Measurements from ENCODE around the gene SLC22A5.
A peak's percentile ranks its signal among the peaks of the same experiment; 100 is the strongest.

SLC22A5 gene

DNA sequence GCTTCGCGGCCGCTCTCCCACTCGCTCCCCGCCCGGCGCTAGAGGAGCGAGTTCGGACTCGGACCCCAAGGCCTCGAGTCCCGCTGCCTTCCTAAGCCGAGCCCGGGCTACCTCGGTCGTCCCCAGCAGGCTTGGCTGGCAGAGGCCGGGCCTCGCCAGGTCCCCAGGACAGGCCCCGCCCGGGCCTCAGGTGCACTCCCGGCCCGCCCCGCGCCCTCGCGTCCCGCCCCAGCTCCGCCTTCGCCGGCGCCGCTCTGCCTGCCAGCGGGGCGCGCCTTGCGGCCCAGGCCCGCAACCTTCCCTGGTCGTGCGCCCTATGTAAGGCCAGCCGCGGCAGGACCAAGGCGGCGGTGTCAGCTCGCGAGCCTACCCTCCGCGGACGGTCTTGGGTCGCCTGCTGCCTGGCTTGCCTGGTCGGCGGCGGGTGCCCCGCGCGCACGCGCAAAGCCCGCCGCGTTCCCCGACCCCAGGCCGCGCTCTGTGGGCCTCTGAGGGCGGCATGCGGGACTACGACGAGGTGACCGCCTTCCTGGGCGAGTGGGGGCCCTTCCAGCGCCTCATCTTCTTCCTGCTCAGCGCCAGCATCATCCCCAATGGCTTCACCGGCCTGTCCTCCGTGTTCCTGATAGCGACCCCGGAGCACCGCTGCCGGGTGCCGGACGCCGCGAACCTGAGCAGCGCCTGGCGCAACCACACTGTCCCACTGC lies at the start of gene SLC22A5:
TSS of gene SLC22A5 (plus strand) at position 237 of the 707 bp plus-strand sequence. CDS start at position 500, 263 bp downstream.
- DNase-seq (ENCODE audit: low spot score in 2 of 2), result peak; percentile 52 to 58
- H3K27me3 Mint-ChIP-seq, result no peaks in the 10 kb centered on the region
- H3K36me3 Mint-ChIP-seq (ENCODE audit: insufficient read depth), result peaks cover 3% of the 10 kb centered on the region
- peaks cover 30% of the 10 kb centered on the region for H3K4me1 Mint-ChIP-seq
- no peaks in the 10 kb centered on the region for H3K9me3 Mint-ChIP-seq
- ATAC-seq (replicated peaks; ENCODE audit: extremely low read depth, poor library complexity, severe bottlenecking), result peak; percentile 89
- H3K27ac Mint-ChIP-seq (ENCODE audit: low read depth), result peak within 1 kb of the TSS; percentile 84
- peak within 1 kb of the TSS; percentile 79 for H3K4me3 Mint-ChIP-seq

DNA sequence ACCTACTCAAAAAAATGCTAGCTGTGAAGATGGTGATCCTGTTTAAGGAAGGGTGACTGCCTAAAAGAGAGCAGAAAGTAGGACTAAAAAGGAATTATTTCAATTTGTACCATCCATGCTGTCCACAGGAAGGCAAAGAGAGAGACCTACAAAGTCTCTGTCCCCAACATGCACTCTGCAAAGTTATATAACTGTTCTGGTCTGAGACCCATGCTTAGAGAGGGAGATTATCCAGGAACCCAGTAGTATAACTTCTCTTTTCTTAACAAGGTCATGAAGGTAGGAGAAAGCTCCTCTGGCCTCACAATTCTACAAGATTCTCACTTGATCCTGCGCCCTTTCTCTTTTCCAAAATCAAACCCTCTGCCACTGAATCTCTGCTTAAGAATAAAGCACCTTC lies 49.5 kb upstream of the SLC22A5 start:
- Mint-ChIP-seq H3K9me3 (no peaks in the 10 kb centered on the region), H3K4me3 (no peak overlapping the region), H3K27ac (ENCODE audit: low read depth) (no peak overlapping the region), H3K27me3 (no peaks in the 10 kb centered on the region), H3K36me3 (ENCODE audit: insufficient read depth) (no peaks in the 10 kb centered on the region), H3K4me1 (no peaks in the 10 kb centered on the region)
- ATAC-seq (replicated peaks; ENCODE audit: extremely low read depth, poor library complexity, severe bottlenecking) (no peak), DNase-seq (ENCODE audit: low spot score in 2 of 2) (no peak)

DNA sequence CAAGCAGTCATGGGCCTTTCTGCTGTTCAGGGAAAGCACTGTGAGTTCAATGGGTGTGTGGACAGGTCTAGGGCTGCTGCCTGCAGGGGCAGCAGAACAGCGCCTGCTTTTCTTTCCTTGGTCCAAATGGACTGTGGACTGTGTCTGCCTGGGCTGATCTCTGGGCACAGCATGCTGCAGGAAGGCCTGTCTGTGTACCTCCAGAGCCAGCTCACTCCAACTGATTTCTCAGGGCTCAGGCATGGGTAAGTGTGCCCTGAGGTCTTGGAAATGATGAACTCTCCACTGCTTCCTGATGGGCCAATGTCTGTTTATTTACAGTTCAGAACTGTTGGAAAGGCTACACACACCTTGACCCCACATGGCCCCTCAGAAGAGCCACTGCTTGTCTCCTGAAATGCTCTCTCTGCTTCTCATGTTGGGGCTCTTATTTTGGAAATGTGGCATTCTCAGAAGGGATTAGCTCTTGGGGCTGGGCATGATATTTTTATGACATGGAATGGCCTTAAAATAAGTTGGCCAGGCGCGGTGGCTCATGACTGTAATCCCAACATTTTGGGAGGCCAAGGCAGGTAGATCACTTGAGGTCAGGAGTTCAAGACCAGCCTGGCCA lies 48.3 kb upstream of the SLC22A5 start:
- Mint-ChIP-seq H3K27me3 (no peaks in the 10 kb centered on the region), H3K4me1 (no peaks in the 10 kb centered on the region), H3K9me3 (no peaks in the 10 kb centered on the region), H3K36me3 (ENCODE audit: insufficient read depth) (no peaks in the 10 kb centered on the region), H3K4me3 (no peak overlapping the region), H3K27ac (ENCODE audit: low read depth) (no peak overlapping the region)
- DNase-seq (ENCODE audit: low spot score in 2 of 2) (no peak), ATAC-seq (replicated peaks; ENCODE audit: extremely low read depth, poor library complexity, severe bottlenecking) (no peak)

DNA sequence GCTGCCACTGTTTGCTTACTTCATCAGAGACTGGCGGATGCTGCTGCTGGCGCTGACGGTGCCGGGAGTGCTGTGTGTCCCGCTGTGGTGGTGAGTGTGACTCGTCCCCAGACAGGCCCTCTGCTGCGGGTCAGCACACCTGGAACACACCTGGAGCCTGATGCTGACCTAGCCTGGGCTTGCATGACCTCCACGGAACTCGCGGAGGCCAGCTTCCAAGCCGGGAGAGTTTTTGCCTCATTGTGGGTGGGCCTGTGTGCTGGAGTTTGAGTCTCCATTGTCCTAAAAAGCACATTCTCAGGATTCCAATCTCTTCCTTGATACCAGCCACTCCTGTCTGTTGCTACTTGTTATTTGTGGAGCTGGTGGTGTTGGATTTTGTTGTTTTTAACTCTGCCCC lies 47.2 kb upstream of the SLC22A5 start:
- Mint-ChIP-seq H3K4me1 (no peaks in the 10 kb centered on the region), H3K27ac (ENCODE audit: low read depth) (no peak overlapping the region), H3K27me3 (no peaks in the 10 kb centered on the region), H3K36me3 (ENCODE audit: insufficient read depth) (no peaks in the 10 kb centered on the region), H3K9me3 (no peaks in the 10 kb centered on the region), H3K4me3 (no peak overlapping the region)
- no peak for DNase-seq (ENCODE audit: low spot score in 2 of 2)
- no peak for ATAC-seq (replicated peaks; ENCODE audit: extremely low read depth, poor library complexity, severe bottlenecking)

DNA sequence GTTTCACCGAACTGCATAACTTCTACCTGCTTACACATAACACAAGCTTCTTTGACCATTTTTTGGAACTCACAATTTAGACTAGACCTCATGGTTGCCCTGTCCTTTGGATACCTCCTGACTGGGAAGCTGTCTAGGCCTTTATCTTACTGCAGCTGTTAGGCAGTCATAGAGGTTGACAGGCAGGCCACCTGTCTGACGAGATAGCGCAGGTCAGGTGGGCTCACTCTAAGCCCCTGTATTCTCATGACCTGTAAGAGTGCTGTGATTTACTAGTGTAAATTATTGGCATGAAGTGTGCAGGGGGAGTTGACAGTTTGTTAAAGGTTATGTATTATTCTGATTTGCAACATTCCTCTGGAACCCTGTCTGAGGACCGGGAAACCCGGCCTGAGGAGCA lies 46.3 kb upstream of the SLC22A5 start:
- no peaks in the 10 kb centered on the region for H3K27me3 Mint-ChIP-seq
- H3K4me3 Mint-ChIP-seq, result no peak overlapping the region
- no peaks in the 10 kb centered on the region for H3K4me1 Mint-ChIP-seq
- ATAC-seq (replicated peaks; ENCODE audit: extremely low read depth, poor library complexity, severe bottlenecking) (no peak), DNase-seq (ENCODE audit: low spot score in 2 of 2) (no peak)
- H3K36me3 Mint-ChIP-seq (ENCODE audit: insufficient read depth), result no peaks in the 10 kb centered on the region
- H3K9me3 Mint-ChIP-seq, result no peaks in the 10 kb centered on the region
- H3K27ac Mint-ChIP-seq (ENCODE audit: low read depth), result no peak overlapping the region

DNA sequence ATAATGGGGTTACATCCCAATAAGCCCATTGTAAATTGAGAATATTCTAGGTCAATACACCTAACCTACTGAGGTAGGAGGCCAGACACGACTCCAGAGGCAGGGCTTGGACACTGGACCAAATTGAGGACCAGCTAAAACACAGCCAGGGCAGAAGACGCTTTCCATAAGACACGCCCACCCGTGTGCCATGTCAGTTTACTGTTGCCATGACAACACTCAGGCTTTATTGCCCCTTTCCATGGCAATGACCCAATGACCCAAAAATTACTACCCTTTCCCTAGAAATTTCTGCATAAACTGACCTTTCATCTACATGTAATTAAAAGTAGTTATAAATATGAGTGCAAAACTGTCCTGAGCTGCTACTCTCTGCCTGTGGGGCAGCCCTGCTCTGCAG lies 43.8 kb upstream of the SLC22A5 start:
- Mint-ChIP-seq H3K4me3 (no peak overlapping the region), H3K36me3 (ENCODE audit: insufficient read depth) (no peaks in the 10 kb centered on the region), H3K4me1 (no peaks in the 10 kb centered on the region), H3K9me3 (no peaks in the 10 kb centered on the region), H3K27ac (ENCODE audit: low read depth) (no peak overlapping the region), H3K27me3 (no peaks in the 10 kb centered on the region)
- no peak for DNase-seq (ENCODE audit: low spot score in 2 of 2)
- no peak for ATAC-seq (replicated peaks; ENCODE audit: extremely low read depth, poor library complexity, severe bottlenecking)

DNA sequence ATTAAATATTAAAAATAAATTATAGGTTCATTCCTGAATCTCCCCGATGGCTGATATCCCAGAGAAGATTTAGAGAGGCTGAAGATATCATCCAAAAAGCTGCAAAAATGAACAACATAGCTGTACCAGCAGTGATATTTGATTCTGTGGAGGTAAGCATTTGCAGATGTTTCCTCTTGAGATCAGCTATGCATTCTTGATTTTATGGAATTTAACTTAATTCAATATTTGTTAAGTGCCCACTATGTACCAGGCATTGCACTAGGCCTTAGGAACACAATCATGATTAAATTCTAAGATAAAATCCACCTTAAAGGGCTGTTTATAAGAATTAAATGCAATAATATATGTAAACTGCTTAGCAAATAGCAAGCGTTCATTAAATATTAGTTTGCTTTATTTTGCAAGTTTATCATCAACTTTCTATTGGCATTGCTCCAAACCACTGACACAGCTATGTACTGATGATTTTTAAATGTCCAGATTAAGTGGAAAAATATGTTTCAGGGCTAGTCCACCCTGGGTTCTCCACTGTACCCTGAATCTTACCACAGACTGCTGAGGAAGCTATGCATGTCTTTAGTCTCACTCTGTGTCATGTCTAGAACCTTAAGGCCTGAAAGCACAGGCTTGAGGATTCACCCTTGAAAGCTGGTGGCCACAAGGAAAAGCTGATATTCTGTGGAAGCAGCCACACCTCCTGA lies 42.1 kb upstream of the SLC22A5 start:
- H3K4me3 Mint-ChIP-seq, result no peak overlapping the region
- ATAC-seq (replicated peaks; ENCODE audit: extremely low read depth, poor library complexity, severe bottlenecking) (no peak), DNase-seq (ENCODE audit: low spot score in 2 of 2) (no peak)
- H3K36me3 Mint-ChIP-seq (ENCODE audit: insufficient read depth), result no peaks in the 10 kb centered on the region
- no peaks in the 10 kb centered on the region for H3K27me3 Mint-ChIP-seq
- H3K27ac Mint-ChIP-seq (ENCODE audit: low read depth), result no peak overlapping the region
- no peaks in the 10 kb centered on the region for H3K4me1 Mint-ChIP-seq
- H3K9me3 Mint-ChIP-seq, result no peaks in the 10 kb centered on the region

DNA sequence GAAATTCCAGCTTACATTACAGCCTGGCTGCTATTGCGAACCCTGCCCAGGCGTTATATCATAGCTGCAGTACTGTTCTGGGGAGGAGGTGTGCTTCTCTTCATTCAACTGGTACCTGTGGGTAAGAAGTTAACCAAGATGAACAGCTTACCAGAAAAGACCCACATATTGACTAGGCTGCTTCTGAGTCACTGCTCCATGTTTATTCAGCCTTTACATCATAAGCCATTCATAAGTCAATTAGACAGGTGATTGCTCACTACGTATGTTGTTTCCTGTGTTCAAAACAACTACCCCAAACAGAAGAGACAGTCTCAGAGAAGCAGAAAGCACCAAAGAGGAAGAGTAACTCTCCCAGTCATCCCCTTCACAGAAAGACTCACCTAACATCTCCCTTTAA lies 34.7 kb upstream of the SLC22A5 start:
- DNase-seq (ENCODE audit: low spot score in 2 of 2) (no peak), ATAC-seq (replicated peaks; ENCODE audit: extremely low read depth, poor library complexity, severe bottlenecking) (no peak)
- Mint-ChIP-seq H3K36me3 (ENCODE audit: insufficient read depth) (no peaks in the 10 kb centered on the region), H3K4me1 (no peaks in the 10 kb centered on the region), H3K27ac (ENCODE audit: low read depth) (no peak overlapping the region), H3K4me3 (no peak overlapping the region), H3K27me3 (no peaks in the 10 kb centered on the region), H3K9me3 (no peaks in the 10 kb centered on the region)

DNA sequence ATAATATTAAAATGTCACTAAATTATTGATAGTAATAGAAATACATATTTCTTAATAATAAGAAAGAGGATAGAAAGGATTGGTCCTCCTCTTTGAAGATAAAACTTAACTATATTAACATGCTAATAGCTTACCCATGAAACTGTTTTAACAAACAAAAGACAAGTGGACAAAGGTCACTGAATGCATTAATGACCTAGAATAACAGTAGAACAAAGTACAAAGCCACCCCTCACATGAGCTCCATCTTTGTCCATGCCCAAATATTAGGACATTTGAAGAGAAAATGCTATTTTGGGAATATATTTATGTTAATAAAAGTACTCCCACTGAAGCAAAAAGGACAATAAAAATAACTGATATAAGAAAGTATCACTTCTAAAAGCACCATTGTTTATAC lies 34.1 kb upstream of the SLC22A5 start:
- ATAC-seq (replicated peaks; ENCODE audit: extremely low read depth, poor library complexity, severe bottlenecking), result no peak
- DNase-seq (ENCODE audit: low spot score in 2 of 2), result no peak
- Mint-ChIP-seq H3K4me1 (no peaks in the 10 kb centered on the region), H3K27me3 (no peaks in the 10 kb centered on the region), H3K4me3 (no peak overlapping the region), H3K36me3 (ENCODE audit: insufficient read depth) (peaks cover under 1% of the 10 kb centered on the region), H3K9me3 (no peaks in the 10 kb centered on the region), H3K27ac (ENCODE audit: low read depth) (no peak overlapping the region)

DNA sequence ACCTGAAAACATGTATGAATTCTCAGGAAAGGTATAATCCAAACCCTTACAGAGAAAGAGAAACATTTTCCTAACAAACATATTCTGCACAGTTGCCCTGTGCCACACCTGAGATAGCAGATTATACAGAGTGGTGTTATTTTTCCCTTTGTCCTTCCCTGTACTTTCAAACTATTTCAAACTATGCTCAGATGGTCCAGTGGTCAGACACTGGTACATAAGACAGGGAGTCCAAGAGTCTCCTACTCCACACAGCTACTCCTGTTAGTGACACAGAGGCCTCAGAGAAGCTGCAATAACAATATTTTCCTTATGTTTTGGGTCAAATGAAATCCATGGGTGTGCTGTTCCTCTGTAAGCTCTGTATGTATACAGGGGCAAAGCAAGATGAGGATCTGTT lies 30.0 kb upstream of the SLC22A5 start:
- Mint-ChIP-seq H3K4me3 (no peak overlapping the region), H3K36me3 (ENCODE audit: insufficient read depth) (peaks cover 2% of the 10 kb centered on the region), H3K27ac (ENCODE audit: low read depth) (no peak overlapping the region), H3K9me3 (no peaks in the 10 kb centered on the region), H3K4me1 (no peaks in the 10 kb centered on the region), H3K27me3 (no peaks in the 10 kb centered on the region)
- ATAC-seq (replicated peaks; ENCODE audit: extremely low read depth, poor library complexity, severe bottlenecking) (no peak), DNase-seq (ENCODE audit: low spot score in 2 of 2) (no peak)

DNA sequence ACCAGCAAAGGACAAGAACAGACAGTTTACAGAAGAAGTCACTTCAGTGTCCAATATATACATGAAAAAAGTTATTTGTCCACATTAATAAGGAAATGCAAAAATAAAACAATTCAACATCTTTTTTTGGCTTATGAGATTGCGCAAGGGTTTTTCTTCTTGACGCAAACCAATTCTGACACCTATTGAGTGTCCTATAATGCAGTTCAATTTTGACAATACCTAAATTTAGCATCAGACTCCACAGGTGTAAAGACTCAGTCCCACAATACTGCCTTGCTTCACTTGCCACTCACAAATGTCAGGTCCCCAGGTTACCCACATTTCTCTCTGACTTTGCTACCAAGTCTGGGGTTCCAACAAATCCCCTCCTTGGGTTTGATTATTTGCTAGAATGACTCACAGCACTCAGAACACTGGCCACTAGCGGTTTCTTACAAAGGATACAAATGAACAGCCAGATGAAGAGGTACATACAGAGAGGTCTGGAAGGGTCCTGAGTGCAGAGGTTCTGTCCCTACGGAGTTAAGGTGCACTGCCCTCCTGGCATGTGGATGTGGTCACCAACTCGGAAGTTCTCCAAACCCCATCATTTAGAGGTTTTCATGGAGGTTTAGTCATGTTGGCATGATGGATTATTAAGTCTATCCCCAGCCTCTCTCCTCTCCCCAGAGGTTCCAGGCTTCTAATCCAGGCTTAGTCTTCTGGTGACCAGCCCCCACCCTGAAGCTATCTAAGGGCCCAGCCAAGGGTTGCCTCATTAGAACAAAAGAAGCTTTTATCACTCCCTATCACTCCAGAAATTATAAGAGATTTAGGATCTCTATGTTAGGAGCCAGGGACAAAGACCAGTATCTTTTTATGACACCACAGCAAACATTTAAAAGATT lies 27.0 kb upstream of the SLC22A5 start:
- Mint-ChIP-seq H3K36me3 (ENCODE audit: insufficient read depth) (peaks cover 2% of the 10 kb centered on the region), H3K4me1 (no peaks in the 10 kb centered on the region), H3K27ac (ENCODE audit: low read depth) (no peak overlapping the region)

DNA sequence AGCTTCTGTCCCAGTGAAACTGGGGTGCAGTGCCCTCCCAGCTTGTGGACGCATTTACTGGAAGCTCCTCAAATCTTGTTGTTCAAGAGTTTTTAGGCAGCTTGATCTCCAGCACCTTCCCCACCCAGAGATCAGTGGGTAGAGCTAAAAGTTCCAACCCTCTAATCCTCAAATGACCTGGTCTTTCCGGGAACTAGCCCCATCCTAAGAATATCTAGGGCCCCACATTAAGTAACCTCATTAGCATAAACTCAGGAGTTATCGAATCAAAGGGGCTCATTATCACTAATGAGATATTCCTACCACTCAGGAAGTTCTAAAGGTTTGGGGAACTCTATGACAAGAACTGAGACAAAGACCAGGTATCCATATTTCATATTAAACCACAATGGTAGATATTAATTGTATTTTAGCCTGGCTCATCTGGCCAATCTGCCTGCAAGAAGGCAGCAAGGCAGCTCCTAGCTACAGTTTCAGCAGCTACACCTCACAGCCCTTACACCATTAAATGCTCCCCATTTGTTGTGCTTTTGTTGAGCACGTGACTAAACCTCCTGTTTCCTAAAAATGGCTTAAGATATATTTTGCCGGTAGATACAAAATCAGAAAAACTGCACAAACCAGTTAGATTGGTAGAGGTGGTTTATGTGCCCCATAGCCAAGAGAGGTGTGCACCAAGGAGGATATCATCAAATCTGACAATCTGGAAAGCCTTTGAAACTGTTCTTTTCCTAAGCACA lies 24.6 kb upstream of the SLC22A5 start:
- Mint-ChIP-seq H3K27ac (ENCODE audit: low read depth) (no peak overlapping the region), H3K4me3 (no peak overlapping the region), H3K36me3 (ENCODE audit: insufficient read depth) (peaks cover 2% of the 10 kb centered on the region), H3K27me3 (no peaks in the 10 kb centered on the region), H3K4me1 (no peaks in the 10 kb centered on the region), H3K9me3 (no peaks in the 10 kb centered on the region)
- ATAC-seq (replicated peaks; ENCODE audit: extremely low read depth, poor library complexity, severe bottlenecking), result no peak
- no peak for DNase-seq (ENCODE audit: low spot score in 2 of 2)

More for the DNA sequence above, 27.0 kb upstream of the SLC22A5 start:
- no peak for DNase-seq (ENCODE audit: low spot score in 2 of 2)
- ATAC-seq (replicated peaks; ENCODE audit: extremely low read depth, poor library complexity, severe bottlenecking), result no peak
- H3K9me3 Mint-ChIP-seq, result no peaks in the 10 kb centered on the region
- no peak overlapping the region for H3K4me3 Mint-ChIP-seq
- H3K27me3 Mint-ChIP-seq, result no peaks in the 10 kb centered on the region

All from central memory CD8-positive, alpha-beta T cell (primary cell).